Measurements from ENCODE around the gene TMEM39A. TPM values are rescaled to one million over a fixed set of nuclear protein-coding genes. Genes with fewer than 3 reads are reported as not detected.

The TMEM39A gene
- total and polyA plus RNA-seq, 2 donors (not counting 3 experiments of a cell fraction or from before 2014, with no cell fraction given), result 44.6 to 56.0 TPM

DNA sequence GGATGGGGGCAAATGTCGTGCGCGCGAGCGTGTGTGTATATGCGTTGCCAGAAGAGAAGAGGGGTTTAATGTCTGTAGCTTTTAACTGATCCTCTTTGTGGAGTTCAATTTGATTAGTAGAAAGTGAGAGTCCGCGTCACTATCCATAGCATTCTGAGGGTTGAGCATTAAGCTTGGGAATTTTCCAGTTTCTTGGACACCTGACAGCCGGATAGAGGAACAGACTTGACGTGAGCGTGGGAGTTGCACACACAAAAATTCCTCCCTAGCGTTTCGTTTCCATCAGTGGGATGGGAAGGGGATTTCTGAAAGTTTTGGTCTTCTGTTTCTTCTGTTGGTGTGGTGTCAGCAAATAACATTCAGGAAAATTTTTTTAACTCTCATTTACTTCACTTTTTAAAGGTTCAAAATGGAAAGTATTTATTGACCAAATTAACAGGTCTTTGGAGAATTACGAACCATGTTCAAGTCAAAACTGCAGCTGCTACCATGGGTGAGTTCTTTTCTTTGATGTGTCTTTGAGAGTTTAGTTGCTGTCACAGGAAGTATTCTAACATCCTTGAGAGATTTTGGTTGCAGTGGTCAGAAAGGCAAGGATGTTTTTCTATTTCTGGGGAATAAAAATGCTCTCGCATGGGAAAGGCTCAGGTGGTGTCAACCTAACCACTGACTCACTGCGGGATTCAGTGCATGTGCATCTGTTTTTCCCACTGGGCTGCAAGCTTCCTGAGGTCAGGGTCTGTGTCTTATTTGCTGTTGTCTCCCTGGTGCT, 6.2 kb upstream of the TMEM39A start:
- dilution Hi-C loops (cut with MboI; ENCODE audit: extremely low pct_ligation_motif_present, low sequenced_read_pairs) (no loop called here), intact Hi-C loops (cut with micrococcal nuclease) (loop anchor here (1.0 kb wide), 3 partner anchors 29 to 300 kb away; partner anchors contain the start of genes COX17 and TIMMDC1)
- no TSS peak for BruUV-seq (replicated peaks)
- H3K27me3 ChIP-seq (ENCODE audit: control insufficient read depth in 2 of 2, insufficient read depth in 2 of 2, low read length in 2 of 2), result no peaks in the 10 kb centered on the region
- H2AFZ ChIP-seq (ENCODE audit: low read depth, low read length), result peak overlapping the region; percentile 99
- POLR2A ChIA-PET, result interaction anchor here (0.9 kb wide), 1 partner anchor 29 kb away, joined by 3 read pairs; the partner anchor contains the start of gene TIMMDC1
- DNase-seq (ENCODE audit: low read depth, low spot score), result peak; percentile 62
- H3K27ac ChIP-seq (ENCODE audit: insufficient read depth, low read depth, low read length), result peak overlapping the region; percentile 19
- H3K36me3 ChIP-seq (ENCODE audit: control insufficient read depth in 2 of 2, extremely low read depth in 1 of 2, insufficient read depth in 2 of 2, low read length in 2 of 2), result no peaks in the 10 kb centered on the region
- peak overlapping the region; percentile 93 for H3K4me2 ChIP-seq (ENCODE audit: insufficient read depth, low read length)
- peak; percentile 43 for FAIRE-seq
- CTCF ChIA-PET, result interaction anchor here (1.7 kb wide), 2 partner anchors 29 to 211 kb away, joined by 5 to 16 read pairs; partner anchors contain the start of gene TIMMDC1
- H3K9me1 ChIP-seq (replicated peaks; ENCODE audit: control insufficient read depth, extremely low read depth, insufficient read depth, low read length), result no peaks in the 10 kb centered on the region
- peaks cover 13% of the 10 kb centered on the region for H3K4me1 ChIP-seq (ENCODE audit: control insufficient read depth, extremely low read depth, insufficient read depth, low read length)
- H3K79me2 ChIP-seq (ENCODE audit: control insufficient read depth, insufficient read depth, low read length), result peaks cover 4% of the 10 kb centered on the region
- H3K4me3 ChIP-seq (replicated peaks in 1 of 3; ENCODE audit: insufficient read depth in 1 of 3, low read depth in 1 of 3, low read length in 3 of 3), result peak overlapping the region; percentile 78 to 86 (median 80)
- no peaks in the 10 kb centered on the region for H4K20me1 ChIP-seq (replicated peaks; ENCODE audit: control insufficient read depth, extremely low read depth, insufficient read depth, low read length)
- H3K9me3 ChIP-seq (replicated peaks; ENCODE audit: control insufficient read depth, insufficient read depth, low read length), result no peaks in the 10 kb centered on the region
- TF ChIP-seq EZH2 (IDR thresholded peaks at IDR 0.05; ENCODE audit: borderline replicate concordance, low read depth, low read length, severe bottlenecking) (no peak), GATA2 (IDR thresholded peaks at IDR 0.05; ENCODE audit: insufficient read depth, insufficient read length, low read depth, low read length) (no peak), FOS (IDR thresholded peaks at IDR 0.05; ENCODE audit: borderline replicate concordance, insufficient read depth, low read length) (no peak), MYC (IDR thresholded peaks at IDR 0.05; ENCODE audit: low read depth, low read length) (no peak)
- TF ChIP-seq, protein P1, sequence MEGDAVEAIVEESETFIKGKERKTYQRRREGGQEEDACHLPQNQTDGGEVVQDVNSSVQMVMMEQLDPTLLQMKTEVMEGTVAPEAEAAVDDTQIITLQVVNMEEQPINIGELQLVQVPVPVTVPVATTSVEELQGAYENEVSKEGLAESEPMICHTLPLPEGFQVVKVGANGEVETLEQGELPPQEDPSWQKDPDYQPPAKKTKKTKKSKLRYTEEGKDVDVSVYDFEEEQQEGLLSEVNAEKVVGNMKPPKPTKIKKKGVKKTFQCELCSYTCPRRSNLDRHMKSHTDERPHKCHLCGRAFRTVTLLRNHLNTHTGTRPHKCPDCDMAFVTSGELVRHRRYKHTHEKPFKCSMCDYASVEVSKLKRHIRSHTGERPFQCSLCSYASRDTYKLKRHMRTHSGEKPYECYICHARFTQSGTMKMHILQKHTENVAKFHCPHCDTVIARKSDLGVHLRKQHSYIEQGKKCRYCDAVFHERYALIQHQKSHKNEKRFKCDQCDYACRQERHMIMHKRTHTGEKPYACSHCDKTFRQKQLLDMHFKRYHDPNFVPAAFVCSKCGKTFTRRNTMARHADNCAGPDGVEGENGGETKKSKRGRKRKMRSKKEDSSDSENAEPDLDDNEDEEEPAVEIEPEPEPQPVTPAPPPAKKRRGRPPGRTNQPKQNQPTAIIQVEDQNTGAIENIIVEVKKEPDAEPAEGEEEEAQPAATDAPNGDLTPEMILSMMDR (IDR thresholded peaks at IDR 0.05; ENCODE audit: extremely low read depth in 1 of 2, insufficient read depth in 1 of 2, low read depth in 1 of 2, low read length in 2 of 2), result no peak
- peak overlapping the region; percentile 67 for H3K9ac ChIP-seq (replicated peaks; ENCODE audit: extremely low read depth, insufficient read depth, low read length)

Data from endothelial cell of umbilical vein (primary cell).